Neutrophil (primary cell): ENCODE measurements around the gene SAMD11.

Experiments
- H3K27ac ChIP-seq: fragments of 200-600 bp; sonication (generic); 2 replicates; pipeline ENCODE4 v1.5.1; 2016; ENCODE audit warnings: mild to moderate bottlenecking, moderate library complexity
- H3K27me3 ChIP-seq: fragments of 200-600 bp; sonication (generic); 2 replicates; pipeline ENCODE4 v1.6.0; 2016; ENCODE audit warnings: mild to moderate bottlenecking
- H3K36me3 ChIP-seq: fragments of 200-600 bp; sonication (generic); 2 replicates; pipeline ENCODE4 v1.5.1; 2017
- H3K4me1 ChIP-seq, 2 experiments: fragments of 200-600 bp in 1 of 2; sonication (generic) in 1 of 2; 1 replicate in 1 of 2; 2 replicates in 1 of 2; pipeline versions ENCODE4 v1.5.1 to v1.6.1; 2013 to 2016; ENCODE audit warnings: low read depth in 1 of 2, low read length in 1 of 2, mild to moderate bottlenecking in 1 of 2, moderate library complexity in 1 of 2; ENCODE audit not compliant: control insufficient read depth in 1 of 2, insufficient read depth in 1 of 2
- H3K4me3 ChIP-seq, 2 experiments: fragments of 200-600 bp in 1 of 2; sonication (generic) in 1 of 2; 1 replicate in 1 of 2; 2 replicates in 1 of 2; pipeline ENCODE4 v1.5.1; 2013 to 2016; ENCODE audit warnings: low read depth in 1 of 2, low read length in 1 of 2, mild to moderate bottlenecking in 1 of 2, moderate library complexity in 1 of 2
- H3K9me3 ChIP-seq: fragments of 200-600 bp; sonication (generic); 2 replicates; pipeline ENCODE4 v1.5.1; 2016
- CTCF ChIP-seq: fragments of 200-600 bp; sonication (generic); IDR thresholded peaks from 2 replicates; pipeline ENCODE4 v1.5.1; 2016; ENCODE audit warnings: antibody characterized with exemption

SAMD11 gene

GRCh38 chr1:979744-980072 lies 56.0 kb downstream of the SAMD11 start:
- no peaks in the 10 kb centered on the region for H3K9me3 ChIP-seq
- no peak for TF ChIP-seq CTCF
- no peak overlapping the region for H3K27ac ChIP-seq
- no peaks in the 10 kb centered on the region for H3K36me3 ChIP-seq
- no peak overlapping the region for H3K4me3 ChIP-seq
- peaks cover 3 to 5% of the 10 kb centered on the region in 2 experiments for H3K4me1 ChIP-seq
- peaks cover 70% of the 10 kb centered on the region for H3K27me3 ChIP-seq

GRCh38 chr1:980137-980571 lies 56.4 kb downstream of the SAMD11 start:
- no peak for TF ChIP-seq CTCF
- Histone ChIP-seq H3K27me3 (peaks cover 70% of the 10 kb centered on the region), H3K4me3 (no peak overlapping the region), H3K9me3 (no peaks in the 10 kb centered on the region), H3K36me3 (no peaks in the 10 kb centered on the region), H3K27ac (no peak overlapping the region), H3K4me1 (peaks cover 3 to 5% of the 10 kb centered on the region in 2 experiments)

GRCh38 chr1:980602-981395 lies 57.1 kb downstream of the SAMD11 start:
- H3K4me1 ChIP-seq, result peaks cover 3 to 5% of the 10 kb centered on the region in 2 experiments
- H3K9me3 ChIP-seq, result no peaks in the 10 kb centered on the region
- no peak overlapping the region for H3K4me3 ChIP-seq
- H3K27ac ChIP-seq, result no peak overlapping the region
- H3K27me3 ChIP-seq, result peaks cover 70% of the 10 kb centered on the region
- no peak for TF ChIP-seq CTCF
- H3K36me3 ChIP-seq, result no peaks in the 10 kb centered on the region

- H3K27ac ChIP-seq, result no peak overlapping the region
- no peaks in the 10 kb centered on the region for H3K9me3 ChIP-seq
- H3K27me3 ChIP-seq, result peaks cover 70% of the 10 kb centered on the region
- no peaks in the 10 kb centered on the region for H3K4me1 ChIP-seq
- H3K36me3 ChIP-seq, result no peaks in the 10 kb centered on the region
- no peak overlapping the region for H3K4me3 ChIP-seq
- TF ChIP-seq CTCF, result no peak
These were observed 57.8 kb downstream of the SAMD11 start for GRCh38 chr1:981491-981954.

- H3K9me3 ChIP-seq, result no peaks in the 10 kb centered on the region
- H3K27me3 ChIP-seq, result peaks cover 75% of the 10 kb centered on the region
- no peak within 1 kb of the TSS for H3K4me3 ChIP-seq
- no peaks in the 10 kb centered on the region for H3K36me3 ChIP-seq
- H3K27ac ChIP-seq, result no peak within 1 kb of the TSS
- TF ChIP-seq CTCF, result no peak
- H3K4me1 ChIP-seq, result no peaks in the 10 kb centered on the region
These were observed 58.3 kb downstream of the SAMD11 start, which contains the start of gene PERM1 for GRCh38 chr1:981955-982558. TSS of gene PERM1 (minus strand) at chr1:982093. CDS start at chr1:981029, 1,064 bp downstream.
